HepG2 (cell line): Measurements from ENCODE around the gene PPP6R2. TPM values are rescaled to one million over a fixed set of nuclear protein-coding genes. Genes with fewer than 3 reads are reported as not detected.

Experiments used
- AFF4 ChIP-seq: sonication (generic); formaldehyde crosslinking; IDR thresholded peaks from 2 replicates; pipeline ENCODE4 v1.4.0; 2020; ENCODE audit warnings: missing genetic modification reagents
- BCL3 ChIP-seq: sonication (generic); formaldehyde crosslinking; IDR thresholded peaks from 2 replicates; pipeline ENCODE4 v1.5.1; 2020; ENCODE audit warnings: mild to moderate bottlenecking, missing genetic modification reagents, moderate library complexity
- CCDC6 ChIP-seq: sonication (generic); formaldehyde crosslinking; IDR thresholded peaks from 2 replicates; pipeline ENCODE4 v1.8.1; 2022; ENCODE audit warnings: mild to moderate bottlenecking, missing genetic modification reagents, moderate library complexity
- DNMT3B ChIP-seq: conservative IDR thresholded peaks from 2 replicates; pipeline ENCODE4 v1.6.1; 2016; ENCODE audit warnings: missing biosample characterization, control low read depth
- ELF3 ChIP-seq: IDR thresholded peaks from 2 replicates; pipeline ENCODE4 v1.6.1; 2016; ENCODE audit warnings: missing genetic modification reagents, missing compliant biosample characterization
- ETV5 ChIP-seq: IDR thresholded peaks from 2 replicates; pipeline ENCODE4 v1.6.1; 2018; ENCODE audit warnings: missing biosample characterization, missing genetic modification reagents, inconsistent platforms, borderline replicate concordance
- GZF1 ChIP-seq: sonication (generic); formaldehyde crosslinking; IDR thresholded peaks from 2 replicates; pipeline ENCODE4 v1.5.1; 2020; ENCODE audit warnings: mild to moderate bottlenecking, missing genetic modification reagents
- HMG20B ChIP-seq: conservative IDR thresholded peaks from 2 replicates; pipeline ENCODE4 v1.6.1; 2016; ENCODE audit warnings: missing genetic modification reagents, missing compliant biosample characterization
- HNF4G ChIP-seq, 2 experiments: sonication (generic) in 1 of 2; formaldehyde crosslinking in 1 of 2; IDR thresholded peaks; 2 replicates each; pipeline versions ENCODE4 v1.4.0 to v1.6.1; 2011 to 2020; ENCODE audit warnings: borderline replicate concordance in 2 of 2, low read depth in 2 of 2, mild to moderate bottlenecking in 2 of 2, low read length in 1 of 2, missing genetic modification reagents in 1 of 2, moderate library complexity in 1 of 2
- KDM3A ChIP-seq: IDR thresholded peaks from 2 replicates; pipeline ENCODE4 v1.6.1; 2018; ENCODE audit warnings: low read depth, missing compliant biosample characterization
- MAF1 ChIP-seq: sonication (generic); formaldehyde crosslinking; IDR thresholded peaks from 2 replicates; pipeline ENCODE4 v1.5.0; 2020; ENCODE audit warnings: missing genetic modification reagents, borderline replicate concordance
- MATR3 ChIP-seq: sonication (generic); formaldehyde crosslinking; IDR thresholded peaks from 2 replicates; pipeline ENCODE4 v1.4.0; 2020; ENCODE audit warnings: missing genetic modification reagents
- MEIS1 ChIP-seq: sonication (generic); formaldehyde crosslinking; IDR thresholded peaks from 2 replicates; pipeline ENCODE4 v1.9.0; 2021; ENCODE audit warnings: mild to moderate bottlenecking, missing genetic modification reagents, moderate library complexity, borderline replicate concordance
- NR3C1 ChIP-seq: sonication (generic); formaldehyde crosslinking; IDR thresholded peaks from 2 replicates; pipeline ENCODE4 v1.4.0; 2020; ENCODE audit warnings: missing genetic modification reagents
- PAWR ChIP-seq: sonication (generic); formaldehyde crosslinking; IDR thresholded peaks from 2 replicates; pipeline ENCODE4 v1.4.0; 2020; ENCODE audit warnings: missing genetic modification reagents, mild to moderate bottlenecking, borderline replicate concordance
- SAP130 ChIP-seq: IDR thresholded peaks from 2 replicates; pipeline ENCODE4 v1.6.1; 2016; ENCODE audit warnings: low read depth
- SKI ChIP-seq: fragments of 450-650 bp; IDR thresholded peaks from one replicate; pipeline ENCODE4 v1.6.1; 2018; ENCODE audit warnings: mild to moderate bottlenecking; ENCODE audit not compliant: partially characterized antibody
- TBX2 ChIP-seq: sonication (generic); formaldehyde crosslinking; IDR thresholded peaks from 2 replicates; pipeline ENCODE4 v1.5.0; 2020; ENCODE audit warnings: missing genetic modification reagents, mild to moderate bottlenecking, borderline replicate concordance
- TBX3 ChIP-seq: fragments of 450-650 bp; IDR thresholded peaks from 2 replicates; pipeline ENCODE4 v1.6.1; 2017; ENCODE audit warnings: antibody characterized with exemption, mild to moderate bottlenecking, inconsistent platforms, borderline replicate concordance
- ZBTB42 ChIP-seq: sonication (generic); formaldehyde crosslinking; IDR thresholded peaks from 2 replicates; pipeline ENCODE4 v1.5.0; 2020; ENCODE audit warnings: mild to moderate bottlenecking, missing genetic modification reagents
- ZBTB7B ChIP-seq: sonication (generic); formaldehyde crosslinking; IDR thresholded peaks from 2 replicates; pipeline ENCODE4 v1.4.0; 2020; ENCODE audit warnings: missing genetic modification reagents
- ZFP37 ChIP-seq: sonication (generic); formaldehyde crosslinking; IDR thresholded peaks from 2 replicates; pipeline ENCODE4 v1.4.0; 2020; ENCODE audit warnings: missing genetic modification reagents, borderline replicate concordance
- ZNF180 ChIP-seq: sonication (generic); formaldehyde crosslinking; IDR thresholded peaks from 2 replicates; pipeline ENCODE4 v1.4.0; 2020; ENCODE audit warnings: low read depth, missing genetic modification reagents, borderline replicate concordance
- ZNF484 ChIP-seq: sonication (generic); formaldehyde crosslinking; IDR thresholded peaks from 2 replicates; pipeline ENCODE4 v1.5.1; 2020; ENCODE audit warnings: mild to moderate bottlenecking, low read depth, missing genetic modification reagents, borderline replicate concordance
- ZNF598 ChIP-seq: sonication (generic); formaldehyde crosslinking; IDR thresholded peaks from 2 replicates; pipeline ENCODE4 v1.5.1; 2020; ENCODE audit warnings: mild to moderate bottlenecking, missing genetic modification reagents, borderline replicate concordance
- ZNF678 ChIP-seq: sonication (generic); formaldehyde crosslinking; IDR thresholded peaks from 2 replicates; pipeline ENCODE4 v1.4.0; 2020; ENCODE audit warnings: mild to moderate bottlenecking, missing genetic modification reagents
- ZNF761 ChIP-seq: sonication (generic); formaldehyde crosslinking; conservative IDR thresholded peaks from 2 replicates; pipeline ENCODE4 v1.4.0; 2020; ENCODE audit warnings: mild to moderate bottlenecking, missing genetic modification reagents
- ZSCAN22 ChIP-seq: sonication (generic); formaldehyde crosslinking; IDR thresholded peaks from 2 replicates; pipeline ENCODE4 v1.4.0; 2020; ENCODE audit warnings: mild to moderate bottlenecking, missing genetic modification reagents
- polyA plus RNA-seq, 8 experiments: library from polyadenylated mRNA; depleted of rRNA in 3 of 8; stranded (reverse) in 7 of 8; unstranded in 1 of 8; fragments of >200 nt; fragmentation: Illumina TruSeq in 4 of 8; extraction: Trizol in 4 of 8; gene quantifications; 2 replicates each; pipeline versions ENCODE4 v1.2.1 to v1.2.3, GENCODE V29; 2011 to 2016; ENCODE audit warnings: low read depth in 4 of 8, missing spikeins in 1 of 8, mixed read lengths in 1 of 8; ENCODE audit not compliant: insufficient read depth in 1 of 8
- total RNA-seq, 5 experiments: library from RNA; depleted of rRNA; stranded (reverse); fragments of >200 nt; fragmentation: Illumina TruSeq; extraction: Trizol; gene quantifications; 2 replicates each; pipeline ENCODE4 v1.2.3, GENCODE V29; 2016; ENCODE audit warnings: low read depth in 1 of 5

The PPP6R2 gene
- total and polyA plus RNA-seq, 2 of the 13 experiments (the other 11 are each of a cell fraction or from before 2014, with no cell fraction given) = 55.0 to 102 TPM

- no peak for TF ChIP-seq SKI
- TF ChIP-seq GZF1 (CRISPR knock-in tag) = 0 out of 2 replicates have a peak, but pooled peaks have one; percentile 26
- no peak for TF ChIP-seq TBX2 (CRISPR knock-in tag)
- no peak for TF ChIP-seq NR3C1 (CRISPR knock-in tag)
- no peak for TF ChIP-seq MEIS1 (CRISPR knock-in tag)
- no peak for TF ChIP-seq ZNF484 (CRISPR knock-in tag)
- no peak for TF ChIP-seq BCL3 (CRISPR knock-in tag)
- TF ChIP-seq HNF4G (IDR thresholded peaks at IDR 0.05; ENCODE audit: borderline replicate concordance, low read depth, low read length) = no peak
- no peak for TF ChIP-seq HNF4G (CRISPR knock-in tag; IDR thresholded peaks at IDR 0.05; ENCODE audit: borderline replicate concordance, low read depth)
- no peak for TF ChIP-seq AFF4 (CRISPR knock-in tag)
- TF ChIP-seq MAF1 (CRISPR knock-in tag) = no peak
- TF ChIP-seq ZSCAN22 (CRISPR knock-in tag) = no peak
- no peak for TF ChIP-seq ZFP37 (CRISPR knock-in tag)
- no peak for TF ChIP-seq ZNF180 (CRISPR knock-in tag)
- no peak for TF ChIP-seq PAWR (CRISPR knock-in tag)
- TF ChIP-seq DNMT3B (CRISPR knock-in tag) = no peak
- TF ChIP-seq ETV5 (CRISPR knock-in tag) = peak; percentile 70
- TF ChIP-seq ZNF761 (CRISPR knock-in tag) = no peak
- no peak for TF ChIP-seq TBX3
- TF ChIP-seq ZNF598 (CRISPR knock-in tag) = no peak
- TF ChIP-seq KDM3A = no peak
- TF ChIP-seq ZNF678 (CRISPR knock-in tag) = no peak
- TF ChIP-seq ZBTB42 (CRISPR knock-in tag) = no peak
- TF ChIP-seq HMG20B (CRISPR knock-in tag) = no peak
- no peak for TF ChIP-seq MATR3
- TF ChIP-seq SAP130 (CRISPR knock-in tag) = peak; percentile 56
- TF ChIP-seq ELF3 (CRISPR knock-in tag) = no peak
- no peak for TF ChIP-seq CCDC6
- 0 out of 2 replicates have a peak, but pooled peaks have one; percentile 18 for TF ChIP-seq ZBTB7B (CRISPR knock-in tag)
These were observed 138.4 kb downstream of the PPP6R2 start, which contains the start of gene ADM2 (continued) for GRCh38 chr22:50481440-50482106.
